ENCODE data around the gene FATE1.

The FATE1 gene

GRCh38 chrX:151736685-151737084 lies 20.9 kb downstream of the FATE1 start:
- TF ChIP-seq JUND (IDR thresholded peaks at IDR 0.05; ENCODE audit: low read depth): no peak
- DNase-seq (ENCODE audit: low read depth in 1 of 2, low spot score in 1 of 2): no peak
- in situ Hi-C loops (cut with HindIII; ENCODE audit: low pct_unique_long_range_greater_than_20kb, low sequenced_read_pairs): no loop called here

DNA sequence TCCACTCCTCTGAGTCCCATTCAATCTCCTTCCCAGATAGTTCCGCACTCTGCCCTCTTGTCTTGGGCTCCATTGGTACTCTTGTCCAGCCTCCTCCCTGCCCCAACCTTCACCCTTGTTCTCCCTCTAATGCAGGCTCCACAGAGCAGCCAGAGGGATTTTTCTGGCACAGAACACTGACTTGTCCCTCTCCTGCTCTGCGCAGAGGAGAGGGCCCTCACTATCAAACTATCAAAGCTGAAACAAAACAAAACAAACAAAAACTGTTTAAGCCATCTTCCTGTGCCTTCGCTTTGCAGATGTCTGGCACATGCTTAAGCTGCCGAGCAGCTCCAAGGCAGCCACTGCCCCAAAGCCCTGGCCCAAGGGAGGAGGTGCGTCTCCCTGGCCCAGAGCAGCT lies 21.7 kb downstream of the FATE1 start:
- no peak for DNase-seq (ENCODE audit: low read depth in 1 of 2, low spot score in 1 of 2)
- in situ Hi-C loops (cut with HindIII; ENCODE audit: low pct_unique_long_range_greater_than_20kb, low sequenced_read_pairs): no loop called here
- TF ChIP-seq JUND (IDR thresholded peaks at IDR 0.05; ENCODE audit: low read depth): no peak

DNA sequence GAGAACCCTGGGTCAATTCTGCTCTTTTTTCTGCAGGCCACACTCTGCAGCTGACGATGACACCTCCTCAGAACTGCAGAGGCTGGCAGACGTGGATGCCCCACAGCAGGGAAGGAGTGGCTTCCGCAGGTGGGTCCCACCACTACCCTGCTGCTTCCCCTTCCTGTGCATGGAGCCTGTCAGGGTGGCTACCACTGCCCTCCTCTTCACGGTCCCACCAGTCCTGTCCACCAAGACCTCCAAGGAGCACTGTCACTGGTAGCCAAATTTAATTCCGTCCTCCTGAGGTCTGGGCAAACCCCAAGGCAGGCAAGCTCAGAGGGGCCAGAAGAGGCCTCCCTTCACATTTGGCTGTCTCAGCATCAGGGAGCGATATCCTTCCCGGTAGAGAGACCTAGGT lies 22.9 kb downstream of the FATE1 start:
- DNase-seq (ENCODE audit: low read depth in 1 of 2, low spot score in 1 of 2): no peak
- no peak for TF ChIP-seq JUND (IDR thresholded peaks at IDR 0.05; ENCODE audit: low read depth)
- in situ Hi-C loops (cut with HindIII; ENCODE audit: low pct_unique_long_range_greater_than_20kb, low sequenced_read_pairs): no loop called here

DNA sequence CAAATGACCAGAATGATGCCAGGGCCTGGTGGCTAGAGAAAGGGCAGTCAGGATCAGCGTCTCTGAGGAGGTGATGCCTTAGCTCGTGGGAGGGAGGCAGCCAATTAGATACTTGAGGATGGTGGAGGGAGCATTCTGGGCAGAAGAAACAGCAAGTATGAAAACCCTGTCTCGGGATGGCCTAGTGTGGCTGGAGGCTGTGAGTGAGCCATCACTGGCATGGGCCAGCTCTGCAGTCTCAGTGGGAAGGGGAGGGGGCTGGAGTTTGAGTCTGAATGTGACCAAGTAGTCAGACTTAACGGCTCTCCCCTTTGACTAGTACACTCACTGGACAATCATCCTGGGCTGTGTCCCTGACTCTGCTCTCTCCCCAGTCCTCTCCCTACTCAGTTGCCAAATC lies 25.8 kb downstream of the FATE1 start:
- no peak for TF ChIP-seq JUND (IDR thresholded peaks at IDR 0.05; ENCODE audit: low read depth)
- in situ Hi-C loops (cut with HindIII; ENCODE audit: low pct_unique_long_range_greater_than_20kb, low sequenced_read_pairs): no loop called here

DNA sequence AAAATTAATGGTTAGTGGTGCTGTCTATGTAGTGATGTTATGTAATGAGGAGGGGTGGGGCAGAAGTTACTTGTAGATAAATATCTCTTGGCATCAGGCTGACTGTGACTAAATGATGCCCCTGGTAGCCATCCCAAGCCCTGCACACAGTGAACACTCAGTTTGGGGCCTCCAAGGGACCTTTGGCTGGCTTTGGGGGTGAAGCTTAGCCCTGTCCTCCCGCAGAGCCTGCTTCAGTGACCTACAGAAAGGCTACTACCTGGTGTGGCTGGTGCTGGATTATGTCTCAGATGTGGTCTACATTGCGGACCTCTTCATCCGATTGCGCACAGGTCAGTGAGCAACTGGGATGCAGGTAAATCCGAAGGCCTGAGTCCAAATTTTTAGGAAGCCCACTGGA lies 26.5 kb downstream of the FATE1 start:
- in situ Hi-C loops (cut with HindIII; ENCODE audit: low pct_unique_long_range_greater_than_20kb, low sequenced_read_pairs): no loop called here
- no peak for DNase-seq (ENCODE audit: low read depth in 1 of 2, low spot score in 1 of 2)
- TF ChIP-seq JUND (IDR thresholded peaks at IDR 0.05; ENCODE audit: low read depth): no peak

More for the DNA sequence above, 25.8 kb downstream of the FATE1 start:
- DNase-seq (ENCODE audit: low read depth in 1 of 2, low spot score in 1 of 2): no peak

DNA sequence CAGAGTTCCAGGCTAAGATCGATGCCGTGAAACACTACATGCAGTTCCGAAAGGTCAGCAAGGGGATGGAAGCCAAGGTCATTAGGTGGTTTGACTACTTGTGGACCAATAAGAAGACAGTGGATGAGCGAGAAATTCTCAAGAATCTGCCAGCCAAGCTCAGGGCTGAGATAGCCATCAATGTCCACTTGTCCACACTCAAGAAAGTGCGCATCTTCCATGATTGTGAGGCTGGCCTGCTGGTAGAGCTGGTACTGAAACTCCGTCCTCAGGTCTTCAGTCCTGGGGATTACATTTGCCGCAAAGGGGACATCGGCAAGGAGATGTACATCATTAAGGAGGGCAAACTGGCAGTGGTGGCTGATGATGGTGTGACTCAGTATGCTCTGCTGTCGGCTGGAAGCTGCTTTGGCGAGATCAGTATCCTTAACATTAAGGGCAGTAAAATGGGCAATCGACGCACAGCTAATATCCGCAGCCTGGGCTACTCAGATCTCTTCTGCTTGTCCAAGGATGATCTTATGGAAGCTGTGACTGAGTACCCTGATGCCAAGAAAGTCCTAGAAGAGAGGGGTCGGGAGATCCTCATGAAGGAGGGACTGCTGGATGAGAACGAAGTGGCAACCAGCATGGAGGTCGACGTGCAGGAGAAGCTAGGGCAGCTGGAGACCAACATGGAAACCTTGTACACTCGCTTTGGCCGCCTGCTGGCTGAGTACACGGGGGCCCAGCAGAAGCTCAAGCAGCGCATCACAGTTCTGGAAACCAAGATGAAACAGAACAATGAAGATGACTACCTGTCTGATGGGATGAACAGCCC lies 28.0 kb downstream of the FATE1 start:
- in situ Hi-C loops (cut with HindIII; ENCODE audit: low pct_unique_long_range_greater_than_20kb, low sequenced_read_pairs): no loop called here
- TF ChIP-seq JUND (IDR thresholded peaks at IDR 0.05; ENCODE audit: low read depth): no peak
- DNase-seq (ENCODE audit: low read depth in 1 of 2, low spot score in 1 of 2): no peak

- DNase-seq (ENCODE audit: low read depth in 1 of 2, low spot score in 1 of 2): no peak
- no peak for TF ChIP-seq JUND (IDR thresholded peaks at IDR 0.05; ENCODE audit: low read depth)
- in situ Hi-C loops (cut with HindIII; ENCODE audit: low pct_unique_long_range_greater_than_20kb, low sequenced_read_pairs): no loop called here
Observed at GRCh38 chrX:151745651-151746050, 29.8 kb downstream of the FATE1 start.

- TF ChIP-seq JUND (IDR thresholded peaks at IDR 0.05; ENCODE audit: low read depth): no peak
- in situ Hi-C loops (cut with HindIII; ENCODE audit: low pct_unique_long_range_greater_than_20kb, low sequenced_read_pairs): no loop called here
- no peak for DNase-seq (ENCODE audit: low read depth in 1 of 2, low spot score in 1 of 2)
Observed at GRCh38 chrX:151746502-151746901, 30.7 kb downstream of the FATE1 start.

DNA sequence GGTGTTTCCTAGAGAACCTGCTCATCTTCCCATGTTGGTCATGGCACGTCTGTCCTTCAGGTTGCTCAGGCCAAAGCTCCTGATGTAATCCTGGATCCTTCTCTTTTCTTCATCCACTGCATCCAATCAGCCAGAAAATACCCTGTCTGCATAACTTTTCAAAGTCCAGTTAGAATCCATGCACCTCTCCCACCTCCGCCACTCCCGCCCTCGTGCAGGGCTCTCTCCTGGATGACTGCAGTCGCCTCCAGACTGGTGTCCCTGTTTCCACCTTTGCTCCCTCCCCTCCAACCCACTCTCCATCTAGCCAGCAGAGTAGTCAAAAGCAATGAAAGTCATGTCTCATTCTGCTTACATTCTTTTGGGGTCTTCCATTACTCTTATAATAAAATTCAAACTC lies 34.7 kb downstream of the FATE1 start:
- in situ Hi-C loops (cut with HindIII; ENCODE audit: low pct_unique_long_range_greater_than_20kb, low sequenced_read_pairs): no loop called here
- TF ChIP-seq JUND (IDR thresholded peaks at IDR 0.05; ENCODE audit: low read depth): no peak
- no peak for DNase-seq (ENCODE audit: low read depth in 1 of 2, low spot score in 1 of 2)

- no peak for DNase-seq (ENCODE audit: low read depth in 1 of 2, low spot score in 1 of 2)
- no peak for TF ChIP-seq JUND (IDR thresholded peaks at IDR 0.05; ENCODE audit: low read depth)
- in situ Hi-C loops (cut with HindIII; ENCODE audit: low pct_unique_long_range_greater_than_20kb, low sequenced_read_pairs): no loop called here
Observed at GRCh38 chrX:151752847-151753246, 37.0 kb downstream of the FATE1 start.

GRCh38 chrX:151753313-151754046 lies 37.6 kb downstream of the FATE1 start:
- in situ Hi-C loops (cut with HindIII; ENCODE audit: low pct_unique_long_range_greater_than_20kb, low sequenced_read_pairs): no loop called here
- DNase-seq (ENCODE audit: low read depth in 1 of 2, low spot score in 1 of 2): peak; percentile 18 to 48
- TF ChIP-seq JUND (IDR thresholded peaks at IDR 0.05; ENCODE audit: low read depth): no peak

DNA sequence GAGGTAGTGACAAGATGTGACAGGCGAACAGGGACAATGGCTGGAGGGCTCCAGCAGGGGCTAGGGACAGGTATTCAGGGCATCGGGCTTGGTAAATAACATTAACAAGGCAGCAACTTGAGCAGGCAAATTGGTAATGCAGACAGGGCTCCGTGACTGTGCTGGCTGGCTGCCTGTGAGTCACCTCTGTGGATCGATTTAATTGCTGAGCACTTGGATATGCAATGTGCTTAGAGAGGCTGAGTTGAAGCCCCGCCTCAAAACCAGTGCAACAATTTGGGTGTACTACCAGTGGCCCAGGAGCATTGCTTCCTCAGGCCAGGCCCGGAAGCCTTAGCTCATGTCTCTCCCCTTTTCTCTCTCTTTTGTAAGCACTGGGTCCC lies 38.2 kb downstream of the FATE1 start:
- in situ Hi-C loops (cut with HindIII; ENCODE audit: low pct_unique_long_range_greater_than_20kb, low sequenced_read_pairs): no loop called here
- no peak for DNase-seq (ENCODE audit: low read depth in 1 of 2, low spot score in 1 of 2)
- no peak for TF ChIP-seq JUND (IDR thresholded peaks at IDR 0.05; ENCODE audit: low read depth)

DNA sequence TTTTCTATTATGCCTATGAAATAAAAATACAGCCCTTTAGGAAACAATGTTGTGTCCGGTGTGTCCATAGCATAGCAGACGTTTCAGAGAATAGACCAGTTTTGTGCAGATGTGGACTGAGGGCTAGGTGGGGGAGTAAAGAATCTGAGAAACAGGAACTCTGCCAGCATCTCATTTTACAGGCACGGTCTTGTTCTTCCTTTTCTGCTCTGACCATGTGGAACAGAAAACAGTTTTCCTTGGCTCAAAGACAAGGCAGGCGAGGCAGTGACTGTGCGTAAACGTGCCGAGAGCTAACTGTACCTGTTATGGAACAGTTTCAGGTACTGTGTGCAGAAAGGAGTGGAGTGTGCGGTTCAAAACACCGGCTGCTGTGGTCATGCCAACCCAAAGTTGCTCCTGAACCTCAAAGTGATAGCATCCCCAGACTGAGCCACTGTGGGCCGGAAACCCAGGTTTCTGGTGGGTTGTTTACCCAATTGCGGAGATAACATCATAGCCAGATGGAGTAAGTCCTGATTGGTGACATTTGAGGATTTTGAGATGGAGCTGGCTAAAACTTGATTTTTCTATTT lies 38.9 kb downstream of the FATE1 start:
- no peak for TF ChIP-seq JUND (IDR thresholded peaks at IDR 0.05; ENCODE audit: low read depth)
- in situ Hi-C loops (cut with HindIII; ENCODE audit: low pct_unique_long_range_greater_than_20kb, low sequenced_read_pairs): no loop called here
- DNase-seq (ENCODE audit: low read depth in 1 of 2, low spot score in 1 of 2): no peak
